Small intestine (tissue), 16 donors: Measurements from ENCODE around the gene CRYBG3. TPM values are rescaled to one million over a fixed set of nuclear protein-coding genes. Genes with fewer than 3 reads are reported as not detected.

ENCODE experiments used
- DNase-seq, 2 donors: peaks; one replicate each; pipeline versions ENCODE4 v3.0.0 to v3.0.0-alpha.2; 2013
- FAIRE-seq: peaks from 2 replicates; lab custom pipeline; 2012; peaks lifted over from hg19 to GRCh38; lab: Jason Lieb, UNC
- H3K27ac ChIP-seq, 3 donors: one replicate each; pipeline ENCODE4 v1.5.1; 2013; ENCODE audit warnings: low read length in 2 of 3, mild to moderate bottlenecking in 2 of 3, control low read depth in 1 of 3, inconsistent platforms in 1 of 3, low read depth in 1 of 3, moderate library complexity in 1 of 3
- H3K27me3 ChIP-seq, 3 donors: one replicate each; pipeline ENCODE4 v1.6.1; 2013; ENCODE audit warnings: low read length in 3 of 3, inconsistent platforms in 1 of 3; ENCODE audit not compliant: control insufficient read depth in 3 of 3, insufficient read depth in 3 of 3
- H3K36me3 ChIP-seq, 3 donors: one replicate each; pipeline ENCODE4 v1.6.1; 2013; ENCODE audit warnings: low read length in 3 of 3, inconsistent platforms in 1 of 3, low read depth in 1 of 3, mild to moderate bottlenecking in 1 of 3, moderate library complexity in 1 of 3; ENCODE audit not compliant: control insufficient read depth in 3 of 3, insufficient read depth in 2 of 3
- H3K4me1 ChIP-seq, 3 donors: one replicate each; pipeline ENCODE4 v1.6.1; 2013; ENCODE audit warnings: low read length in 2 of 3, inconsistent platforms in 1 of 3, low read depth in 1 of 3, mild to moderate bottlenecking in 1 of 3, moderate library complexity in 1 of 3; ENCODE audit not compliant: control insufficient read depth in 3 of 3, insufficient read depth in 2 of 3
- H3K4me3 ChIP-seq, 3 donors: one replicate each; pipeline ENCODE4 v1.5.1; 2013; ENCODE audit warnings: low read length in 3 of 3, control low read depth in 1 of 3, inconsistent platforms in 1 of 3, low read depth in 1 of 3, mild to moderate bottlenecking in 1 of 3, moderate library complexity in 1 of 3
- H3K9me3 ChIP-seq, 2 donors: one replicate each; pipeline ENCODE4 v1.6.1; 2013; ENCODE audit warnings: low read depth in 1 of 2, low read length in 1 of 2; ENCODE audit not compliant: control insufficient read depth in 2 of 2, insufficient read depth in 1 of 2
- WGBS, 3 donors: extraction: QIAGEN DNeasy Blood & Tissue Kit; methylation state at CpG; one replicate each; pipeline ENCODE4 v1.1.7; 2013; 5-methylcytosine and 5-hydroxymethylcytosine counted together
- long read RNA-seq, 10 donors: transcript quantifications; one replicate each; lab custom pipeline, GENCODE V29; 2026
- polyA plus RNA-seq, 4 donors: library from polyadenylated mRNA; stranded (reverse) in 3 of 4; unstranded in 1 of 4; fragments of 200-250 nt in 3 of 4; fragments of 120-200 nt in 1 of 4; gene quantifications; one replicate each; pipeline versions ENCODE4 v1.2.1 to v1.2.3, GENCODE V29; 2013
- donor health status: healthy with polysubstance abuse.
- donor health status: control.
- donor health status: control.
- donor health status: Bipolar disorder and iron deficiency.
- donor health status: healthy.

The CRYBG3 gene
- polyA plus RNA-seq, result 10 to 100 TPM in 1 of 4 donors, 1 to 10 TPM in 3; 1.3 to 11.0 (median 4.1) TPM
- long read RNA-seq, donor 1, result 0 reads
- long read RNA-seq, donor 2, result 0 reads
- long read RNA-seq, donor 3, result 0 reads
- long read RNA-seq, donor 4, result 0 reads
- long read RNA-seq, donor 5, result 0 reads
- long read RNA-seq, donor 6, result 0 reads
- long read RNA-seq, donor 7, result 0 reads
- long read RNA-seq, donor 8, result 0 reads
- long read RNA-seq, donor 9, result 0 reads
- long read RNA-seq, donor 10, partial matches to known transcripts, result 12 of 12 reads
- long read RNA-seq, donor 10, other reads (novel, unspliced or antisense), result 0 of 12 reads

GRCh38 chr3:97821774-97822358, at the start of gene CRYBG3:
CRYBG3 (plus strand) TSS chr3:97822011; CDS start chr3:97822207, 196 bp downstream.
- FAIRE-seq (no peak), DNase-seq (peak; percentile 79 to 93)
- H3K36me3 ChIP-seq, result no peaks in the 10 kb centered on the region
- peak within 1 kb of the TSS; percentile 66 to 92 (median 76) for H3K27ac ChIP-seq
- H3K27me3 ChIP-seq, result peaks cover 0 to 5% (median 0%) of the 10 kb centered on the region in 3 donors
- H3K4me3 ChIP-seq, result peak within 1 kb of the TSS; percentile 73 to 87 (median 84)
- H3K9me3 ChIP-seq, result no peaks in the 10 kb centered on the region
- 0 to 1% (median 1%) methylated on average over 48 to 66 of the region's 66 CpGs for WGBS, 3 donors
- peaks cover 0 to 2% (median 2%) of the 10 kb centered on the region in 3 donors for H3K4me1 ChIP-seq

GRCh38 chr3:97772926-97773325, 48.9 kb upstream of the CRYBG3 start:
- no peaks in the 10 kb centered on the region for H3K27me3 ChIP-seq
- no peak for FAIRE-seq
- no peak for DNase-seq
- H3K9me3 ChIP-seq, result no peaks in the 10 kb centered on the region
- 93 to 97% (median 96%) methylated on average over 3 of the region's 3 CpGs for WGBS, 3 donors
- no peaks in the 10 kb centered on the region for H3K36me3 ChIP-seq
- H3K27ac ChIP-seq, result no peak overlapping the region
- no peak overlapping the region for H3K4me3 ChIP-seq
- no peaks in the 10 kb centered on the region for H3K4me1 ChIP-seq

- no peak overlapping the region for H3K27ac ChIP-seq
- H3K9me3 ChIP-seq, result no peaks in the 10 kb centered on the region
- no peaks in the 10 kb centered on the region for H3K27me3 ChIP-seq
- no peaks in the 10 kb centered on the region for H3K4me1 ChIP-seq
- no peak for DNase-seq
- H3K4me3 ChIP-seq, result no peak overlapping the region
- no peaks in the 10 kb centered on the region for H3K36me3 ChIP-seq
- no peak for FAIRE-seq
Observed at GRCh38 chr3:97778152-97778551, 43.7 kb upstream of the CRYBG3 start.

GRCh38 chr3:97793420-97794019, 28.3 kb upstream of the CRYBG3 start:
- Histone ChIP-seq H3K27ac (no peak overlapping the region), H3K4me3 (no peak overlapping the region), H3K27me3 (no peaks in the 10 kb centered on the region), H3K36me3 (no peaks in the 10 kb centered on the region), H3K9me3 (no peaks in the 10 kb centered on the region), H3K4me1 (no peaks in the 10 kb centered on the region)
- DNase-seq (peak; percentile 61 to 63), FAIRE-seq (no peak)

GRCh38 chr3:97795951-97796350, 25.9 kb upstream of the CRYBG3 start:
- no peak for FAIRE-seq
- no peaks in the 10 kb centered on the region for H3K36me3 ChIP-seq
- no peak for DNase-seq
- no peak overlapping the region for H3K4me3 ChIP-seq
- no peaks in the 10 kb centered on the region for H3K27me3 ChIP-seq
- no peaks in the 10 kb centered on the region for H3K4me1 ChIP-seq
- no peaks in the 10 kb centered on the region for H3K9me3 ChIP-seq
- no peak overlapping the region for H3K27ac ChIP-seq
- WGBS, 3 donors, result 92 to 93% (median 92%) methylated on average over 4 of the region's 4 CpGs

GRCh38 chr3:97804471-97804870, 17.3 kb upstream of the CRYBG3 start:
- H3K36me3 ChIP-seq, result no peaks in the 10 kb centered on the region
- H3K27ac ChIP-seq, result peak overlapping the region in 1 of 3 donors; percentile 9
- DNase-seq, result no peak
- WGBS, 3 donors, result 68 to 87% (median 84%) methylated on average over 3 of the region's 3 CpGs
- no peak for FAIRE-seq
- no peaks in the 10 kb centered on the region for H3K9me3 ChIP-seq
- H3K4me1 ChIP-seq, result no peaks in the 10 kb centered on the region
- no peak overlapping the region for H3K4me3 ChIP-seq
- H3K27me3 ChIP-seq, result no peaks in the 10 kb centered on the region

GRCh38 chr3:97810779-97811390, 10.9 kb upstream of the CRYBG3 start:
- no peaks in the 10 kb centered on the region for H3K36me3 ChIP-seq
- no peak overlapping the region for H3K4me3 ChIP-seq
- H3K27ac ChIP-seq, result no peak overlapping the region
- no peak for DNase-seq
- no peaks in the 10 kb centered on the region for H3K4me1 ChIP-seq
- H3K27me3 ChIP-seq, result no peaks in the 10 kb centered on the region
- H3K9me3 ChIP-seq, result no peaks in the 10 kb centered on the region
- WGBS, 3 donors, result 45 to 70% (median 55%) methylated on average over 2 of the region's 2 CpGs
- no peak for FAIRE-seq

- FAIRE-seq (peak; percentile 33), DNase-seq (no peak)
- no peaks in the 10 kb centered on the region for H3K9me3 ChIP-seq
- H3K4me1 ChIP-seq, result no peaks in the 10 kb centered on the region
- 0 to 44% (median 33%) methylated on average over 1 of the region's 1 CpG for WGBS, 3 donors
- H3K27me3 ChIP-seq, result no peaks in the 10 kb centered on the region
- H3K27ac ChIP-seq, result no peak overlapping the region
- no peaks in the 10 kb centered on the region for H3K36me3 ChIP-seq
- no peak overlapping the region for H3K4me3 ChIP-seq
Observed at GRCh38 chr3:97815149-97815917, 6.5 kb upstream of the CRYBG3 start.
